Raji (cell line): ENCODE measurements around the gene CRIP2.

Source experiments
- POLR2A ChIP-seq: IDR thresholded peaks from 2 replicates; pipeline ENCODE4 v1.6.1; 2011; ENCODE audit warnings: low read depth, low read length, control low read depth; ENCODE audit not compliant: insufficient read depth

Gene CRIP2

GRCh38 chr14:105475269-105476096 lies 862 bp downstream of the CRIP2 start:
- no peak for TF ChIP-seq POLR2A

- no peak for TF ChIP-seq POLR2A
Observed at GRCh38 chr14:105476097-105476830, 1.6 kb downstream of the CRIP2 start.

GRCh38 chr14:105476831-105477659 lies 2.4 kb downstream of the CRIP2 start:
- no peak for TF ChIP-seq POLR2A

GRCh38 chr14:105477660-105478397 lies 3.2 kb downstream of the CRIP2 start:
- TF ChIP-seq POLR2A: no peak

- TF ChIP-seq POLR2A: no peak
Observed at GRCh38 chr14:105478398-105479251, 4.0 kb downstream of the CRIP2 start.

- TF ChIP-seq POLR2A: no peak
Observed at GRCh38 chr14:105479431-105480158, 5.0 kb downstream of the CRIP2 start.

- TF ChIP-seq POLR2A: no peak
Observed at GRCh38 chr14:105480199-105480746, 5.7 kb downstream of the CRIP2 start.

- TF ChIP-seq POLR2A: peak; percentile 59
Observed at GRCh38 chr14:105480807-105481801, 6.5 kb downstream of the CRIP2 start.

GRCh38 chr14:105481886-105482457 lies 7.4 kb downstream of the CRIP2 start:
- TF ChIP-seq POLR2A: no peak

- TF ChIP-seq POLR2A: no peak
Observed at GRCh38 chr14:105482486-105483110, 8.0 kb downstream of the CRIP2 start.

GRCh38 chr14:105483300-105484068 lies 8.9 kb downstream of the CRIP2 start:
- TF ChIP-seq POLR2A: no peak
